HepG2 (cell line): ENCODE data around the gene HSPA1L. TPM values are rescaled to one million over a fixed set of nuclear protein-coding genes. Genes with fewer than 3 reads are reported as not detected.

Source experiments
- GATAD2A ChIP-seq: IDR thresholded peaks from 2 replicates; pipeline ENCODE4 v1.6.1; 2016
- MEIS1 ChIP-seq: sonication (generic); formaldehyde crosslinking; IDR thresholded peaks from 2 replicates; pipeline ENCODE4 v1.9.0; 2021; ENCODE audit warnings: mild to moderate bottlenecking, missing genetic modification reagents, moderate library complexity, borderline replicate concordance
- MXD3 ChIP-seq: IDR thresholded peaks from 2 replicates; pipeline ENCODE4 v1.6.1; 2016; ENCODE audit warnings: mild to moderate bottlenecking, missing biosample characterization, missing genetic modification reagents
- NCOA1 ChIP-seq: sonication (generic); formaldehyde crosslinking; IDR thresholded peaks from 2 replicates; pipeline ENCODE4 v1.9.0; 2021; ENCODE audit warnings: missing genetic modification reagents
- PAWR ChIP-seq: sonication (generic); formaldehyde crosslinking; IDR thresholded peaks from 2 replicates; pipeline ENCODE4 v1.4.0; 2020; ENCODE audit warnings: missing genetic modification reagents, mild to moderate bottlenecking, borderline replicate concordance
- PHF5A ChIP-seq: IDR thresholded peaks from one replicate; pipeline ENCODE4 v1.6.1; 2018; ENCODE audit warnings: low read depth, missing genetic modification reagents; ENCODE audit not compliant: unreplicated experiment
- REPIN1 ChIP-seq: sonication (generic); formaldehyde crosslinking; IDR thresholded peaks from 2 replicates; pipeline ENCODE4 v1.8.0; 2022; ENCODE audit warnings: missing genetic modification reagents, low read depth, mild to moderate bottlenecking, borderline replicate concordance
- SRSF9 ChIP-seq: fragments of 200-400 bp; formaldehyde crosslinking; IDR thresholded peaks from 2 replicates; pipeline ENCODE4 v1.6.1; 2018; ENCODE audit warnings: borderline replicate concordance, mild to moderate bottlenecking, low read depth, low read length; ENCODE audit not compliant: insufficient read depth, poor library complexity, severe bottlenecking
- STAT6 ChIP-seq: sonication (generic); formaldehyde crosslinking; IDR thresholded peaks from 2 replicates; pipeline ENCODE4 v1.4.0; 2020; ENCODE audit warnings: missing genetic modification reagents, mild to moderate bottlenecking, borderline replicate concordance
- TCF12 ChIP-seq, 2 experiments: fragments of 450-650 bp in 1 of 2; sonication (generic) in 1 of 2; formaldehyde crosslinking in 1 of 2; IDR thresholded peaks; 2 replicates each; pipeline versions ENCODE4 v1.6.1 to v1.8.0; 2017 to 2022; ENCODE audit warnings: antibody characterized with exemption in 1 of 2, mild to moderate bottlenecking in 1 of 2, missing genetic modification reagents in 1 of 2, moderate library complexity in 1 of 2
- TERF1 ChIP-seq: sonication (generic); formaldehyde crosslinking; IDR thresholded peaks from 2 replicates; pipeline ENCODE4 v1.8.0; 2022; ENCODE audit warnings: mild to moderate bottlenecking, missing genetic modification reagents, moderate library complexity
- THAP7 ChIP-seq: sonication (generic); formaldehyde crosslinking; IDR thresholded peaks from 2 replicates; pipeline ENCODE4 v1.8.1; 2023; ENCODE audit warnings: mild to moderate bottlenecking, missing genetic modification reagents
- TOPORS ChIP-seq: sonication (generic); formaldehyde crosslinking; IDR thresholded peaks from 2 replicates; pipeline ENCODE4 v1.8.0; 2023; ENCODE audit warnings: mild to moderate bottlenecking, missing genetic modification reagents
- ZBTB8A ChIP-seq: sonication (generic); formaldehyde crosslinking; IDR thresholded peaks from 2 replicates; pipeline ENCODE4 v1.4.0; 2020; ENCODE audit warnings: mild to moderate bottlenecking, low read depth, missing genetic modification reagents, borderline replicate concordance
- ZNF563 ChIP-seq: sonication (generic); formaldehyde crosslinking; IDR thresholded peaks from 2 replicates; pipeline ENCODE4 v1.8.0; 2022; ENCODE audit warnings: mild to moderate bottlenecking, moderate library complexity, missing genetic modification reagents
- ZNF577 ChIP-seq: sonication (generic); formaldehyde crosslinking; IDR thresholded peaks from 2 replicates; pipeline ENCODE4 v1.4.0; 2020; ENCODE audit warnings: mild to moderate bottlenecking, low read depth, missing genetic modification reagents, borderline replicate concordance
- ZUFSP ChIP-seq: sonication (generic); formaldehyde crosslinking; IDR thresholded peaks from 2 replicates; pipeline ENCODE4 v1.9.0; 2021; ENCODE audit warnings: missing genetic modification reagents, mild to moderate bottlenecking, borderline replicate concordance
- polyA plus RNA-seq, 8 experiments: library from polyadenylated mRNA; depleted of rRNA in 3 of 8; stranded (reverse) in 7 of 8; unstranded in 1 of 8; fragments of >200 nt; fragmentation: Illumina TruSeq in 4 of 8; extraction: Trizol in 4 of 8; gene quantifications; 2 replicates each; pipeline versions ENCODE4 v1.2.1 to v1.2.3, GENCODE V29; 2011 to 2016; ENCODE audit warnings: low read depth in 4 of 8, missing spikeins in 1 of 8, mixed read lengths in 1 of 8; ENCODE audit not compliant: insufficient read depth in 1 of 8
- total RNA-seq, 5 experiments: library from RNA; depleted of rRNA; stranded (reverse); fragments of >200 nt; fragmentation: Illumina TruSeq; extraction: Trizol; gene quantifications; 2 replicates each; pipeline ENCODE4 v1.2.3, GENCODE V29; 2016; ENCODE audit warnings: low read depth in 1 of 5
- TF ChIP-seq, protein P1 (sequence below): sonication (generic); formaldehyde crosslinking; IDR thresholded peaks from 2 replicates; pipeline ENCODE4 v1.8.0; 2022; ENCODE audit warnings: missing genetic modification reagents, mild to moderate bottlenecking, borderline replicate concordance
- TF ChIP-seq, protein P2 (sequence below): sonication (generic); formaldehyde crosslinking; IDR thresholded peaks from 2 replicates; pipeline ENCODE4 v1.8.0; 2022; ENCODE audit warnings: low read depth, missing genetic modification reagents

Gene HSPA1L
- total and polyA plus RNA-seq, 2 of the 13 experiments (the other 11 are each of a cell fraction or from before 2014, with no cell fraction given): 0.55 to 1.0 TPM

GRCh38 chr6:31864818-31865204 lies 49.7 kb upstream of the HSPA1L start (continued):
- TF ChIP-seq NCOA1 (CRISPR knock-in tag) (no peak), TERF1 (CRISPR knock-in tag) (no peak), PHF5A (CRISPR knock-in tag) (no peak), GATAD2A (no peak), ZUFSP (CRISPR knock-in tag) (no peak), TOPORS (CRISPR knock-in tag) (no peak), ZNF577 (no peak), ZBTB8A (CRISPR knock-in tag) (no peak), THAP7 (CRISPR knock-in tag) (no peak), MEIS1 (CRISPR knock-in tag) (0 out of 2 replicates have a peak, but pooled peaks have one; percentile 22), ZNF563 (CRISPR knock-in tag) (no peak), MXD3 (CRISPR knock-in tag) (no peak), STAT6 (CRISPR knock-in tag) (0 out of 2 replicates have a peak, but pooled peaks have one; percentile 32), SRSF9 (no peak), REPIN1 (no peak), TCF12 (IDR thresholded peaks at IDR 0.05) (no peak), TCF12 (CRISPR knock-in tag; IDR thresholded peaks at IDR 0.05) (no peak), PAWR (CRISPR knock-in tag) (0 out of 2 replicates have a peak, but pooled peaks have one; percentile 87)
- TF ChIP-seq, protein P1, sequence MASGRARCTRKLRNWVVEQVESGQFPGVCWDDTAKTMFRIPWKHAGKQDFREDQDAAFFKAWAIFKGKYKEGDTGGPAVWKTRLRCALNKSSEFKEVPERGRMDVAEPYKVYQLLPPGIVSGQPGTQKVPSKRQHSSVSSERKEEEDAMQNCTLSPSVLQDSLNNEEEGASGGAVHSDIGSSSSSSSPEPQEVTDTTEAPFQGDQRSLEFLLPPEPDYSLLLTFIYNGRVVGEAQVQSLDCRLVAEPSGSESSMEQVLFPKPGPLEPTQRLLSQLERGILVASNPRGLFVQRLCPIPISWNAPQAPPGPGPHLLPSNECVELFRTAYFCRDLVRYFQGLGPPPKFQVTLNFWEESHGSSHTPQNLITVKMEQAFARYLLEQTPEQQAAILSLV (CRISPR knock-in tag): no peak
- TF ChIP-seq, protein P2, sequence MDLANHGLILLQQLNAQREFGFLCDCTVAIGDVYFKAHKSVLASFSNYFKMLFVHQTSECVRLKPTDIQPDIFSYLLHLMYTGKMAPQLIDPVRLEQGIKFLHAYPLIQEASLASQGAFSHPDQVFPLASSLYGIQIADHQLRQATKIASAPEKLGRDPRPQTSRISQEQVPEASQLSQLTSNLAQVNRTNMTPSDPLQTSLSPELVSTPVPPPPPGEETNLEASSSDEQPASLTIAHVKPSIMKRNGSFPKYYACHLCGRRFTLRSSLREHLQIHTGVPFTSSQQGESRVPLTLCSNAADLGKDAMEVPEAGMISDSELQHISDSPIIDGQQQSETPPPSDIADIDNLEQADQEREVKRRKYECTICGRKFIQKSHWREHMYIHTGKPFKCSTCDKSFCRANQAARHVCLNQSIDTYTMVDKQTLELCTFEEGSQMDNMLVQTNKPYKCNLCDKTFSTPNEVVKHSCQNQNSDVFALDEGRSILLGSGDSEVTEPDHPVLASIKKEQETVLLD (CRISPR knock-in tag): 0 out of 2 replicates have a peak, but pooled peaks have one; percentile 2
